ENCODE data around the gene SAMSN1.

SAMSN1 gene

GRCh38 chr21:14533499-14534428 is 12.4 kb downstream of the SAMSN1 start:
- no peak for TF ChIP-seq CTCF (conservative IDR thresholded peaks at IDR 0.05; ENCODE audit: low read length)
- peak; percentile 1 for DNase-seq (ENCODE audit: low read depth)
- no peak overlapping the region for H3K4me3 ChIP-seq (ENCODE audit: low read length)

DNA sequence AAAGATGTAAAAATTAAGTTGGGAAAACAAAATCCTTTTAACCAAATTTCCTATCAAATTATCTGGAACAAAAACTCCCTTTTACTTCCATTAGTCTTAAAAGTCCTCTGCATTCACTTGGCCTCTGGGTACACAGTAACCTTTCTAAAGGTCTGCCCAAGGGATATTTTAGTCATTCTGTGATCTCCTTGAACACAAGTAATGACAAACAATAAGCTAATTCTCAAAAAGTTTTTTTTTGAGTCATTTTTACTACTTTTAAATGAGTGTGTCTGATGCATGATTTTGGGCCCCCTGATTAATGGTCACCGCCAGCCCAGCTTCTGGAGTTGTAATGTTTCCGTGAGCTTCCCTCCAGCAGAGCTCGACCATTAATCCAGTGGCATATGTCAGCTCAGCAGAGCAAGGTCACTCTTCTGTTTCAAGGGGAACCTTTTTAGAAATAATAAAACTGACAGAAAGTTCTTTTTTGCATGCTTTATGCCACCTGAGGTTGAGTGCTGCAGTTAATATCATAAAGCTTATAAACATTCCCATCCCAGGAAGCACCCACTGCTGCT is 14.3 kb downstream of the SAMSN1 start:
- H3K4me3 ChIP-seq (ENCODE audit: low read length): no peak overlapping the region
- DNase-seq (ENCODE audit: low read depth): no peak
- TF ChIP-seq CTCF (conservative IDR thresholded peaks at IDR 0.05; ENCODE audit: low read length): no peak

GRCh38 chr21:14530592-14530991 is 15.5 kb downstream of the SAMSN1 start:
- no peak overlapping the region for H3K4me3 ChIP-seq (ENCODE audit: low read length)
- no peak for DNase-seq (ENCODE audit: low read depth)
- TF ChIP-seq CTCF (conservative IDR thresholded peaks at IDR 0.05; ENCODE audit: low read length): no peak

- TF ChIP-seq CTCF (conservative IDR thresholded peaks at IDR 0.05; ENCODE audit: low read length): no peak
- DNase-seq (ENCODE audit: low read depth): no peak
- H3K4me3 ChIP-seq (ENCODE audit: low read length): no peak overlapping the region
These were observed 17.3 kb downstream of the SAMSN1 start for GRCh38 chr21:14528815-14529214.

- H3K4me3 ChIP-seq (ENCODE audit: low read length): no peak overlapping the region
- TF ChIP-seq CTCF (conservative IDR thresholded peaks at IDR 0.05; ENCODE audit: low read length): no peak
- no peak for DNase-seq (ENCODE audit: low read depth)
These were observed 18.1 kb downstream of the SAMSN1 start for GRCh38 chr21:14527696-14528652.

DNA sequence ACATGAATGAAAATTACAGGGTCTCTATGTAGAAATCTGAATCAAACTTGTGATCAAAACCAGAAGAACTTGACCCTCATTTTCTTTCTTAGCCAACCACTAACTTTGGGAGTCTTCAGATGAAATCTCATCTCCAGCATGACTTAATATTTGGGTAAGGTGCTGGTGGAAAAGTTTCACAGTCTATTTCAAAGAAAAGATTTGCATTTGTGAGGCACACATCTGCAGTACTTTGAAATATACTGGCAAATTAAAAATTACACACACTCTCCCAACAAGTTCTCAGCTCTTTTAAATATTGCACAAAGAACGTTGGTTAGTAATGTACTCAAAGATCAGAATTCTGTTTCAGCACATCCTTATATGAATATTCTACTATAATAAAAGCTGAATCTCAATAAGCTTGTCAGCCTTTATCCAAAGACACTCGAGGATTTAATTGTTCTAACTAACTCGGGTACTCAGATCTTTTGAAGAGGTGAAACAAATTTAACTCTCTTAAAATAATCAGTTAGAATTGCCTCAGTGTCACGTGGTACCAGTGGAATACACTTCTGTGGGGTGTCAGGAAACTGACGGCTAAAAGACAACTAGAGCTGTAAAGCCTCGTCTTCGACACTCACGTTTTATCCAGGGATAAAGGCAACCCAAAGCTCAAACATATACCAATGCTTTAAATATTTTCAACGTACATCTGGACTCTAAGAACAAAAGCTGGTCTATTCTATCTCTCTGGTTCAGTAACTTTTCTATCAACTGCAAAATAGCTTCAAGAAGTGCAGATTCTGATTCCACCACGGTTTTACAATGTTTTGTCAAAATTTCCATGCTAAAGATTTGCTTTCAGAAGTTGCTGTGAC is 19.0 kb downstream of the SAMSN1 start:
- no peak for DNase-seq (ENCODE audit: low read depth)
- H3K4me3 ChIP-seq (ENCODE audit: low read length): no peak overlapping the region

More for the DNA sequence above, 19.0 kb downstream of the SAMSN1 start:
- TF ChIP-seq CTCF (conservative IDR thresholded peaks at IDR 0.05; ENCODE audit: low read length): no peak
